ELR (cell line): ENCODE measurements around the gene MATN1.
A peak's percentile ranks its signal among the peaks of the same experiment; 100 is the strongest.

Source experiments
- DNase-seq: peaks from one replicate; pipeline ENCODE4 v3.0.0-alpha.2; 2015; ENCODE audit warnings: low read depth

MATN1 gene

GRCh38 chr1:30731806-30732276, 8.5 kb upstream of the MATN1 start:
- DNase-seq = no peak

GRCh38 chr1:30731109-30731805, 7.9 kb upstream of the MATN1 start:
- no peak for DNase-seq

- no peak for DNase-seq
Measured at GRCh38 chr1:30730346-30731108, 7.1 kb upstream of the MATN1 start.

- DNase-seq = no peak
Measured at GRCh38 chr1:30729901-30730300, 6.5 kb upstream of the MATN1 start.

- no peak for DNase-seq
Measured at GRCh38 chr1:30728832-30729638, 5.7 kb upstream of the MATN1 start.

- no peak for DNase-seq
Measured at GRCh38 chr1:30728340-30728739, 5.0 kb upstream of the MATN1 start.

GRCh38 chr1:30727824-30728223, 4.4 kb upstream of the MATN1 start:
- peak; percentile 48 for DNase-seq

GRCh38 chr1:30726773-30727684, 3.6 kb upstream of the MATN1 start:
- DNase-seq = no peak

GRCh38 chr1:30726236-30726635, 2.9 kb upstream of the MATN1 start:
- DNase-seq = no peak

GRCh38 chr1:30725450-30726095, 2.2 kb upstream of the MATN1 start:
- DNase-seq = no peak

- no peak for DNase-seq
Measured at GRCh38 chr1:30724655-30725421, 1.5 kb upstream of the MATN1 start.

GRCh38 chr1:30724175-30724574, 790 bp upstream of the MATN1 start:
- peak; percentile 8 for DNase-seq

GRCh38 chr1:30721812-30722537, 1.4 kb downstream of the MATN1 start:
- no peak for DNase-seq

- no peak for DNase-seq
Measured at GRCh38 chr1:30721341-30721793, 2.0 kb downstream of the MATN1 start.

GRCh38 chr1:30720271-30721223, 2.8 kb downstream of the MATN1 start:
- DNase-seq = no peak

GRCh38 chr1:30719406-30720270, 3.7 kb downstream of the MATN1 start:
- no peak for DNase-seq
